ENCODE measurements around the gene ZNF512.
"Not testable (repeated sequence)": the region's sequence is repeated elsewhere in the genome, so short reads cannot be mapped to it uniquely, and the experiment has no call there.

Gene ZNF512

GRCh38 chr2:27596627-27597026 lies 13.8 kb downstream of the ZNF512 start:
- no peak for DNase-seq
- no peak for TF ChIP-seq GATA1 (IDR thresholded peaks at IDR 0.05; ENCODE audit: low read depth, low read length)
- no peak for TF ChIP-seq POLR2A (IDR thresholded peaks at IDR 0.05; ENCODE audit: low read length)

GRCh38 chr2:27606611-27607010 lies 23.8 kb downstream of the ZNF512 start:
- DNase-seq: no peak
- TF ChIP-seq POLR2A (IDR thresholded peaks at IDR 0.05; ENCODE audit: low read length) (no peak), GATA1 (IDR thresholded peaks at IDR 0.05; ENCODE audit: low read depth, low read length) (no peak)

- no peak for DNase-seq
- TF ChIP-seq GATA1 (IDR thresholded peaks at IDR 0.05; ENCODE audit: low read depth, low read length): no peak
- TF ChIP-seq POLR2A (IDR thresholded peaks at IDR 0.05; ENCODE audit: low read length): no peak
Measured at GRCh38 chr2:27613985-27614384, 31.1 kb downstream of the ZNF512 start.

- no peak for TF ChIP-seq POLR2A (IDR thresholded peaks at IDR 0.05; ENCODE audit: low read length)
- no peak for DNase-seq
Measured at GRCh38 chr2:27615316-27615715, 32.5 kb downstream of the ZNF512 start.

- no peak for DNase-seq
- TF ChIP-seq GATA1 (IDR thresholded peaks at IDR 0.05; ENCODE audit: low read depth, low read length) (no peak), POLR2A (IDR thresholded peaks at IDR 0.05; ENCODE audit: low read length) (no peak)
Measured at GRCh38 chr2:27621524-27621923, 38.7 kb downstream of the ZNF512 start.

GRCh38 chr2:27622921-27623384 lies 40.1 kb downstream of the ZNF512 start:
- no peak for DNase-seq
- TF ChIP-seq GATA1 (IDR thresholded peaks at IDR 0.05; ENCODE audit: low read depth, low read length) (no peak), POLR2A (IDR thresholded peaks at IDR 0.05; ENCODE audit: low read length) (no peak)

GRCh38 chr2:27624943-27625342 lies 42.1 kb downstream of the ZNF512 start:
- TF ChIP-seq GATA1 (IDR thresholded peaks at IDR 0.05; ENCODE audit: low read depth, low read length): no peak
- no peak for TF ChIP-seq POLR2A (IDR thresholded peaks at IDR 0.05; ENCODE audit: low read length)

GRCh38 chr2:27626323-27626722 lies 43.5 kb downstream of the ZNF512 start:
- not testable (repeated sequence) for DNase-seq

More at GRCh38 chr2:27624943-27625342, 42.1 kb downstream of the ZNF512 start:
- no peak for DNase-seq

- not testable (repeated sequence) for DNase-seq
Measured at GRCh38 chr2:27626921-27627320, 44.1 kb downstream of the ZNF512 start.

GRCh38 chr2:27627963-27628766 lies 45.3 kb downstream of the ZNF512 start:
- peak; percentile 44 to 53 for DNase-seq
- TF ChIP-seq GATA1 (IDR thresholded peaks at IDR 0.05; ENCODE audit: low read depth, low read length) (no peak), POLR2A (IDR thresholded peaks at IDR 0.05; ENCODE audit: low read length) (no peak)

- peak; percentile 90 for TF ChIP-seq POLR2A (IDR thresholded peaks at IDR 0.05; ENCODE audit: low read length)
- no peak for TF ChIP-seq GATA1 (IDR thresholded peaks at IDR 0.05; ENCODE audit: low read depth, low read length)
- DNase-seq: peak; percentile 89 to 93
Measured at GRCh38 chr2:27628767-27629709, 46.2 kb downstream of the ZNF512 start, which contains the start of the genes CCDC121 and GPN1. Gene CCDC121, minus strand, starts transcription at chr2:27629012. Its CDS starts 1,213 bp downstream, at chr2:27627799. Gene GPN1, plus strand, starts transcription at chr2:27629050. Its CDS starts 9 bp downstream, at chr2:27629059.

- not testable (repeated sequence) for DNase-seq
Measured at GRCh38 chr2:27630257-27630656, 47.4 kb downstream of the ZNF512 start.

GRCh38 chr2:27634291-27634690 lies 51.4 kb downstream of the ZNF512 start:
- DNase-seq: no peak
- TF ChIP-seq GATA1 (IDR thresholded peaks at IDR 0.05; ENCODE audit: low read depth, low read length): no peak
- no peak for TF ChIP-seq POLR2A (IDR thresholded peaks at IDR 0.05; ENCODE audit: low read length)

GRCh38 chr2:27636766-27637165 lies 53.9 kb downstream of the ZNF512 start:
- TF ChIP-seq POLR2A (IDR thresholded peaks at IDR 0.05; ENCODE audit: low read length): no peak
- TF ChIP-seq GATA1 (IDR thresholded peaks at IDR 0.05; ENCODE audit: low read depth, low read length): no peak
- DNase-seq: peak in 1 of 2 experiments; percentile 33

All from erythroblast (primary cell).